HepG2 (cell line): Measurements from ENCODE around the gene PPM1F. TPM values are rescaled to one million over a fixed set of nuclear protein-coding genes. Genes with fewer than 3 reads are reported as not detected.

Experiments
- ATAC-seq: fragments of 200-7000 bp; cut with Tn5 transposase; 3 replicates; pipeline ENCODE4 v1.9.1; 2020; ENCODE audit warnings: mild to moderate bottlenecking, moderate library complexity
- BruUV-seq: library from RNA; stranded (reverse); fragments of 400-500 nt; replicated peaks from 2 replicates; lab custom pipeline; 2021; lab: Mats Ljungman, UMichigan
- CTCF ChIA-PET: fragments of 300-600 bp; formaldehyde crosslinking; extraction: SDS; loops from one replicate; lab custom pipeline; 2021; ENCODE audit warnings: low total read pairs, inconsistent platforms, low intra/inter-chr PET ratio; lab: Yijun Ruan, JAX
- POLR2A ChIA-PET: fragments of 350-600 bp; sonication (Branson Sonifier 250); formaldehyde crosslinking; loops from one replicate; lab custom pipeline; 2020; ENCODE audit warnings: antibody characterized with exemption, inconsistent platforms; lab: Yijun Ruan, JAX
- DNase-seq: peaks from one replicate; pipeline ENCODE4 v3.0.0-alpha.2; 2015; ENCODE audit warnings: low spot score
- FAIRE-seq: peaks from 3 replicates; lab custom pipeline; 2011; peaks lifted over from hg19 to GRCh38; lab: Jason Lieb, UNC
- H2AFZ ChIP-seq: one replicate; pipeline ENCODE4 v1.6.1; 2011; ENCODE audit warnings: low read length, inconsistent platforms
- H3K27ac ChIP-seq: fragments of 300-600 bp; 3 replicates; pipeline ENCODE4 v1.8.0; 2011; ENCODE audit warnings: mixed run types, mild to moderate bottlenecking, mixed read lengths, low read length, inconsistent platforms; ENCODE audit not compliant: insufficient read depth; ENCODE audit errors: extremely low read length
- H3K27me3 ChIP-seq, 2 experiments: fragments of 200-600 bp in 1 of 2; 2 replicates in 1 of 2; 3 replicates in 1 of 2; pipeline versions ENCODE4 v1.6.0 to v1.8.0; 2011; ENCODE audit warnings: low read length in 2 of 2, mild to moderate bottlenecking in 2 of 2, moderate library complexity in 2 of 2, inconsistent platforms in 1 of 2; ENCODE audit not compliant: insufficient read depth in 2 of 2, control insufficient read depth in 1 of 2
- H3K36me3 ChIP-seq, 2 experiments: fragments of 200-600 bp in 1 of 2; replicated peaks in 1 of 2; 2 replicates in 1 of 2; 3 replicates in 1 of 2; pipeline versions ENCODE4 v1.5.1 to v1.8.0; 2011; ENCODE audit warnings: low read length in 2 of 2, inconsistent platforms in 1 of 2; ENCODE audit not compliant: insufficient read depth in 2 of 2, control insufficient read depth in 1 of 2
- H3K4me1 ChIP-seq: 2 replicates; pipeline ENCODE4 v1.5.1; 2012; ENCODE audit warnings: low read length, inconsistent platforms; ENCODE audit not compliant: insufficient read depth
- H3K4me2 ChIP-seq: 2 replicates; pipeline ENCODE4 v1.6.0; 2011; ENCODE audit warnings: low read depth, low read length, inconsistent platforms
- H3K4me3 ChIP-seq, 3 experiments: fragments of 200-600 bp in 1 of 3; sonication (generic), shearing (Covaris generic) in 1 of 3; replicated peaks in 1 of 3; 2 replicates each; pipeline ENCODE4 v1.5.1; 2011 to 2016; ENCODE audit warnings: low read length in 3 of 3, inconsistent platforms in 2 of 3, low read depth in 2 of 3, mild to moderate bottlenecking in 2 of 3, control low read depth in 1 of 3, mixed read lengths in 1 of 3; ENCODE audit not compliant: insufficient read depth in 1 of 3
- H3K79me2 ChIP-seq: one replicate; pipeline ENCODE4 v1.6.1; 2011; ENCODE audit warnings: low read length, inconsistent platforms; ENCODE audit not compliant: insufficient read depth
- H3K9ac ChIP-seq: 2 replicates; pipeline ENCODE4 v1.6.0; 2011; ENCODE audit warnings: mild to moderate bottlenecking, low read depth, low read length, inconsistent platforms; ENCODE audit not compliant: insufficient read depth
- H3K9me3 ChIP-seq: 2 replicates; pipeline ENCODE4 v1.5.1; 2012; ENCODE audit warnings: mild to moderate bottlenecking, low read length
- H4K20me1 ChIP-seq: 2 replicates; pipeline ENCODE4 v1.6.0; 2011; ENCODE audit warnings: inconsistent platforms, mild to moderate bottlenecking, low read length, moderate library complexity; ENCODE audit not compliant: insufficient read depth
- GTF3A ChIP-seq: sonication (generic); formaldehyde crosslinking; conservative IDR thresholded peaks from 2 replicates; pipeline ENCODE4 v1.4.0; 2020; ENCODE audit warnings: mild to moderate bottlenecking, missing genetic modification reagents
- HCFC1 ChIP-seq: fragments of 150-350 bp; IDR thresholded peaks from 2 replicates; pipeline ENCODE4 v1.6.1; 2014; ENCODE audit warnings: low read depth, low read length
- MBNL3 ChIP-seq: fragments of 250-450 bp; sonication (Bioruptor Pico); conservative IDR thresholded peaks from 2 replicates; pipeline ENCODE4 v1.8.0; 2022; ENCODE audit warnings: mild to moderate bottlenecking, inconsistent platforms
- PHB2 ChIP-seq: fragments of 450-650 bp; IDR thresholded peaks from 2 replicates; pipeline ENCODE4 v1.6.1; 2018; ENCODE audit not compliant: partially characterized antibody
- XBP1 ChIP-seq: sonication (generic); formaldehyde crosslinking; IDR thresholded peaks from 2 replicates; pipeline ENCODE4 v1.5.0; 2020; ENCODE audit warnings: missing genetic modification reagents
- ZNF337 ChIP-seq: sonication (generic); formaldehyde crosslinking; IDR thresholded peaks from 2 replicates; pipeline ENCODE4 v1.5.1; 2020; ENCODE audit warnings: missing genetic modification reagents, low read depth, mild to moderate bottlenecking, borderline replicate concordance
- ZNF589 ChIP-seq: sonication (generic); formaldehyde crosslinking; conservative IDR thresholded peaks from 2 replicates; pipeline ENCODE4 v1.8.0; 2022; ENCODE audit warnings: mild to moderate bottlenecking, moderate library complexity, missing genetic modification reagents
- WGBS: methylation state at CpG from one replicate; pipeline ENCODE4 v1.1.6; 2017; ENCODE audit warnings: low lambda C conversion rate; 5-methylcytosine and 5-hydroxymethylcytosine counted together
- in situ Hi-C: cut with HindIII; loops from 2 replicates; pipeline ENCODE4 v1.10.0; 2017; ENCODE audit warnings: low pct_unique_long_range_greater_than_20kb; ENCODE audit not compliant: extremely low pct_ligation_motif_present
- intact Hi-C: fragments of 100-400 bp; cut with micrococcal nuclease; formaldehyde crosslinking; loops from one replicate; pipeline ENCODE4 v1.10.0; 2022; ENCODE audit not compliant: unreplicated experiment
- polyA plus RNA-seq, 8 experiments: library from polyadenylated mRNA; depleted of rRNA in 3 of 8; stranded (reverse) in 7 of 8; unstranded in 1 of 8; fragments of >200 nt; fragmentation: Illumina TruSeq in 4 of 8; extraction: Trizol in 4 of 8; gene quantifications; 2 replicates each; pipeline versions ENCODE4 v1.2.1 to v1.2.3, GENCODE V29; 2011 to 2016; ENCODE audit warnings: low read depth in 4 of 8, missing spikeins in 1 of 8, mixed read lengths in 1 of 8; ENCODE audit not compliant: insufficient read depth in 1 of 8
- total RNA-seq, 5 experiments: library from RNA; depleted of rRNA; stranded (reverse); fragments of >200 nt; fragmentation: Illumina TruSeq; extraction: Trizol; gene quantifications; 2 replicates each; pipeline ENCODE4 v1.2.3, GENCODE V29; 2016; ENCODE audit warnings: low read depth in 1 of 5
- TF ChIP-seq, protein P1 (sequence below): IDR thresholded peaks from 2 replicates; pipeline ENCODE4 v1.6.1; 2018; ENCODE audit warnings: missing genetic modification reagents, mild to moderate bottlenecking, missing compliant biosample characterization
- TF ChIP-seq, protein P2 (sequence below): sonication (generic); formaldehyde crosslinking; IDR thresholded peaks from 2 replicates; pipeline ENCODE4 v1.4.0; 2020; ENCODE audit warnings: low read depth, mild to moderate bottlenecking, missing genetic modification reagents
- TF ChIP-seq, protein P3 (sequence below): IDR thresholded peaks from 2 replicates; pipeline ENCODE4 v1.6.1; 2016; ENCODE audit warnings: control low read depth
- TF ChIP-seq, protein P4 (sequence below): sonication (generic); formaldehyde crosslinking; IDR thresholded peaks from 2 replicates; pipeline ENCODE4 v1.5.0; 2020; ENCODE audit warnings: mild to moderate bottlenecking, missing genetic modification reagents, borderline replicate concordance

Gene PPM1F
- total and polyA plus RNA-seq, 2 of the 13 experiments (the other 11 are each of a cell fraction or from before 2014, with no cell fraction given): 11.0 to 19.6 TPM

DNA sequence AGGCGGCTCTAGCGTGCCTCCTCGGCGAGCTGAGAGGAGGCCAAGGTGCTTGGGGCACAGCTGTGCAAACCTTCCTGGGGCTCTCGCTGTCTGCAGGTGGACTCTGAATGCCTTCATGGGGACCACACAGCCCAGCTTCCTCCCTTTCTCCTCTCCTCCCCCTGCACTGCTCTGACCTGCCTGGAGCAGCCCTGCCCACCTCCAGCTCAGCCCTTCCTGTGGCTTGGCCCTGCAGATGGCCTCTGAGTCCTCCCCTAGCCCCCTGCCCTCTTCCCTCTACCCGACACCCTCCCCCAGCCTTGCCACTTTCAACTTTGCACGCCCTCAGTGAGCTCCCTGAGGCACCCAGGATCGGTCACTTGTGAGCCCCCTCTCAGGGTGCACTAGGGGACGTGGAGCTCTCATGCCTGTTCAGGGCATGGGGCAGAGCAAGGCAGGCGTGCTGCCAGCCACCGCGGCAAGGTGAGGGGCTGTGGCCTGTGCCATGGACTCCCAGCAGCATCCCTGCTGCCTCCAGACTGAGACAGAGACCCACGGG is 31.4 kb downstream of the PPM1F start:
- H3K4me3 ChIP-seq: no peak overlapping the region
- WGBS: 88% methylated on average over 8 of the region's 13 CpGs
- no TSS peak for BruUV-seq
- H3K9me3 ChIP-seq: no peaks in the 10 kb centered on the region
- no peaks in the 10 kb centered on the region for H4K20me1 ChIP-seq
- no peak overlapping the region for H2AFZ ChIP-seq
- no peak for DNase-seq
- intact Hi-C loops (no loop called here), in situ Hi-C loops (no loop called here)
- H3K9ac ChIP-seq: no peak overlapping the region
- peaks cover 0 to 6% of the 10 kb centered on the region in 2 experiments; a peak in 1 of 5 replicates for H3K36me3 ChIP-seq
- no peak overlapping the region for H3K4me2 ChIP-seq
- ChIA-PET POLR2A (no interaction called here), CTCF (no interaction called here)
- no peaks in the 10 kb centered on the region for H3K27me3 ChIP-seq
- H3K4me1 ChIP-seq: peaks cover 14% of the 10 kb centered on the region
- ATAC-seq: no peak
- no peak overlapping the region for H3K27ac ChIP-seq
- FAIRE-seq: no peak
- H3K79me2 ChIP-seq: no peaks in the 10 kb centered on the region
- TF ChIP-seq XBP1 (CRISPR knock-in tag) (no peak), PHB2 (no peak), MBNL3 (no peak), ZNF589 (CRISPR knock-in tag) (no peak), ZNF337 (CRISPR knock-in tag) (no peak), HCFC1 (no peak), GTF3A (CRISPR knock-in tag) (no peak)
- TF ChIP-seq, protein P1, sequence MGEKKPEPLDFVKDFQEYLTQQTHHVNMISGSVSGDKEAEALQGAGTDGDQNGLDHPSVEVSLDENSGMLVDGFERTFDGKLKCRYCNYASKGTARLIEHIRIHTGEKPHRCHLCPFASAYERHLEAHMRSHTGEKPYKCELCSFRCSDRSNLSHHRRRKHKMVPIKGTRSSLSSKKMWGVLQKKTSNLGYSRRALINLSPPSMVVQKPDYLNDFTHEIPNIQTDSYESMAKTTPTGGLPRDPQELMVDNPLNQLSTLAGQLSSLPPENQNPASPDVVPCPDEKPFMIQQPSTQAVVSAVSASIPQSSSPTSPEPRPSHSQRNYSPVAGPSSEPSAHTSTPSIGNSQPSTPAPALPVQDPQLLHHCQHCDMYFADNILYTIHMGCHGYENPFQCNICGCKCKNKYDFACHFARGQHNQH (CRISPR knock-in tag): no peak
- TF ChIP-seq, protein P2, sequence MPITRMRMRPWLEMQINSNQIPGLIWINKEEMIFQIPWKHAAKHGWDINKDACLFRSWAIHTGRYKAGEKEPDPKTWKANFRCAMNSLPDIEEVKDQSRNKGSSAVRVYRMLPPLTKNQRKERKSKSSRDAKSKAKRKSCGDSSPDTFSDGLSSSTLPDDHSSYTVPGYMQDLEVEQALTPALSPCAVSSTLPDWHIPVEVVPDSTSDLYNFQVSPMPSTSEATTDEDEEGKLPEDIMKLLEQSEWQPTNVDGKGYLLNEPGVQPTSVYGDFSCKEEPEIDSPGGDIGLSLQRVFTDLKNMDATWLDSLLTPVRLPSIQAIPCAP (CRISPR knock-in tag): no peak
- TF ChIP-seq, protein P3, sequence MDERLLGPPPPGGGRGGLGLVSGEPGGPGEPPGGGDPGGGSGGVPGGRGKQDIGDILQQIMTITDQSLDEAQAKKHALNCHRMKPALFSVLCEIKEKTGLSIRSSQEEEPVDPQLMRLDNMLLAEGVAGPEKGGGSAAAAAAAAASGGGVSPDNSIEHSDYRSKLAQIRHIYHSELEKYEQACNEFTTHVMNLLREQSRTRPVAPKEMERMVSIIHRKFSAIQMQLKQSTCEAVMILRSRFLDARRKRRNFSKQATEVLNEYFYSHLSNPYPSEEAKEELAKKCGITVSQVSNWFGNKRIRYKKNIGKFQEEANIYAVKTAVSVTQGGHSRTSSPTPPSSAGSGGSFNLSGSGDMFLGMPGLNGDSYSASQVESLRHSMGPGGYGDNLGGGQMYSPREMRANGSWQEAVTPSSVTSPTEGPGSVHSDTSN (CRISPR knock-in tag): no peak
- TF ChIP-seq, protein P4, sequence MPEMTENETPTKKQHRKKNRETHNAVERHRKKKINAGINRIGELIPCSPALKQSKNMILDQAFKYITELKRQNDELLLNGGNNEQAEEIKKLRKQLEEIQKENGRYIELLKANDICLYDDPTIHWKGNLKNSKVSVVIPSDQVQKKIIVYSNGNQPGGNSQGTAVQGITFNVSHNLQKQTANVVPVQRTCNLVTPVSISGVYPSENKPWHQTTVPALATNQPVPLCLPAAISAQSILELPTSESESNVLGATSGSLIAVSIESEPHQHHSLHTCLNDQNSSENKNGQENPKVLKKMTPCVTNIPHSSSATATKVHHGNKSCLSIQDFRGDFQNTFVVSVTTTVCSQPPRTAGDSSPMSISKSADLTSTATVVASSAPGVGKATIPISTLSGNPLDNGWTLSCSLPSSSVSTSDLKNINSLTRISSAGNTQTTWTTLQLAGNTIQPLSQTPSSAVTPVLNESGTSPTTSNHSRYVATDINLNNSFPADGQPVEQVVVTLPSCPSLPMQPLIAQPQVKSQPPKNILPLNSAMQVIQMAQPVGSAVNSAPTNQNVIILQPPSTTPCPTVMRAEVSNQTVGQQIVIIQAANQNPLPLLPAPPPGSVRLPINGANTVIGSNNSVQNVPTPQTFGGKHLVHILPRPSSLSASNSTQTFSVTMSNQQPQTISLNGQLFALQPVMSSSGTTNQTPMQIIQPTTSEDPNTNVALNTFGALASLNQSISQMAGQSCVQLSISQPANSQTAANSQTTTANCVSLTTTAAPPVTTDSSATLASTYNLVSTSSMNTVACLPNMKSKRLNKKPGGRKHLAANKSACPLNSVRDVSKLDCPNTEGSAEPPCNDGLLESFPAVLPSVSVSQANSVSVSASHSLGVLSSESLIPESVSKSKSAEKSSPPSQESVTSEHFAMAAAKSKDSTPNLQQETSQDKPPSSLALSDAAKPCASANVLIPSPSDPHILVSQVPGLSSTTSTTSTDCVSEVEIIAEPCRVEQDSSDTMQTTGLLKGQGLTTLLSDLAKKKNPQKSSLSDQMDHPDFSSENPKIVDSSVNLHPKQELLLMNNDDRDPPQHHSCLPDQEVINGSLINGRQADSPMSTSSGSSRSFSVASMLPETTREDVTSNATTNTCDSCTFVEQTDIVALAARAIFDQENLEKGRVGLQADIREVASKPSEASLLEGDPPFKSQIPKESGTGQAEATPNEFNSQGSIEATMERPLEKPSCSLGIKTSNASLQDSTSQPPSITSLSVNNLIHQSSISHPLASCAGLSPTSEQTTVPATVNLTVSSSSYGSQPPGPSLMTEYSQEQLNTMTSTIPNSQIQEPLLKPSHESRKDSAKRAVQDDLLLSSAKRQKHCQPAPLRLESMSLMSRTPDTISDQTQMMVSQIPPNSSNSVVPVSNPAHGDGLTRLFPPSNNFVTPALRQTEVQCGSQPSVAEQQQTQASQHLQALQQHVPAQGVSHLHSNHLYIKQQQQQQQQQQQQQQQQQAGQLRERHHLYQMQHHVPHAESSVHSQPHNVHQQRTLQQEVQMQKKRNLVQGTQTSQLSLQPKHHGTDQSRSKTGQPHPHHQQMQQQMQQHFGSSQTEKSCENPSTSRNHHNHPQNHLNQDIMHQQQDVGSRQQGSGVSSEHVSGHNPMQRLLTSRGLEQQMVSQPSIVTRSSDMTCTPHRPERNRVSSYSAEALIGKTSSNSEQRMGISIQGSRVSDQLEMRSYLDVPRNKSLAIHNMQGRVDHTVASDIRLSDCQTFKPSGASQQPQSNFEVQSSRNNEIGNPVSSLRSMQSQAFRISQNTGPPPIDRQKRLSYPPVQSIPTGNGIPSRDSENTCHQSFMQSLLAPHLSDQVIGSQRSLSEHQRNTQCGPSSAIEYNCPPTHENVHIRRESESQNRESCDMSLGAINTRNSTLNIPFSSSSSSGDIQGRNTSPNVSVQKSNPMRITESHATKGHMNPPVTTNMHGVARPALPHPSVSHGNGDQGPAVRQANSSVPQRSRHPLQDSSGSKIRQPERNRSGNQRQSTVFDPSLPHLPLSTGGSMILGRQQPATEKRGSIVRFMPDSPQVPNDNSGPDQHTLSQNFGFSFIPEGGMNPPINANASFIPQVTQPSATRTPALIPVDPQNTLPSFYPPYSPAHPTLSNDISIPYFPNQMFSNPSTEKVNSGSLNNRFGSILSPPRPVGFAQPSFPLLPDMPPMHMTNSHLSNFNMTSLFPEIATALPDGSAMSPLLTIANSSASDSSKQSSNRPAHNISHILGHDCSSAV (CRISPR knock-in tag): no peak
